CD4-positive, alpha-beta T cell (primary cell): ENCODE results near the gene CDH10. TPM values are rescaled to one million over a fixed set of nuclear protein-coding genes. Genes with fewer than 3 reads are reported as not detected.

Experiments used
- ATAC-seq: fragments of 200-7000 bp; cut with Tn5 transposase; one replicate; pipeline ENCODE4 v1.10.0; 2022; ENCODE audit warnings: mild to moderate bottlenecking; ENCODE audit not compliant: poor library complexity
- CTCF ChIA-PET: fragments of 350-600 bp; sonication (Branson Sonifier 250); formaldehyde crosslinking; loops from one replicate; lab custom pipeline; 2021; ENCODE audit warnings: antibody characterized with exemption, inconsistent platforms; lab: Charles Lee
- POLR2A ChIA-PET: fragments of 350-600 bp; sonication (Branson Sonifier 250); formaldehyde crosslinking; loops from one replicate; lab custom pipeline; 2021; ENCODE audit warnings: antibody characterized with exemption, inconsistent platforms; lab: Charles Lee
- DNase-seq, 14 experiments: peaks; one replicate each; pipeline ENCODE4 v3.0.0-alpha.2; 2013 to 2020; ENCODE audit warnings: mixed read lengths in 2 of 14
- H3K27ac ChIP-seq, 2 donors: one replicate each; pipeline versions ENCODE4 v1.5.1 to v1.7.0; 2013; ENCODE audit warnings: low read length in 2 of 2, low read depth in 1 of 2, mild to moderate bottlenecking in 1 of 2
- H3K27me3 ChIP-seq, 2 experiments: 1 replicate in 1 of 2; 2 replicates in 1 of 2; pipeline versions ENCODE4 v1.6.1 to v1.7.0; 2013; ENCODE audit warnings: low read length in 2 of 2, control low read depth in 1 of 2, mild to moderate bottlenecking in 1 of 2, moderate library complexity in 1 of 2; ENCODE audit not compliant: insufficient read depth in 2 of 2, control insufficient read depth in 1 of 2
- H3K36me3 ChIP-seq: one replicate; pipeline ENCODE4 v1.6.1; 2013; ENCODE audit warnings: low read length, control low read depth; ENCODE audit not compliant: insufficient read depth
- H3K4me1 ChIP-seq: one replicate; pipeline ENCODE4 v1.6.1; 2013; ENCODE audit warnings: low read length, control low read depth; ENCODE audit not compliant: insufficient read depth
- H3K4me3 ChIP-seq: one replicate; pipeline ENCODE4 v1.5.1; 2013; ENCODE audit warnings: mild to moderate bottlenecking, low read length, moderate library complexity
- H3K9me3 ChIP-seq, 2 experiments: 1 replicate in 1 of 2; 2 replicates in 1 of 2; pipeline versions ENCODE4 v1.6.1 to v1.7.0; 2013; ENCODE audit warnings: low read length in 2 of 2, mild to moderate bottlenecking in 2 of 2, control low read depth in 1 of 2, moderate library complexity in 1 of 2; ENCODE audit not compliant: control insufficient read depth in 1 of 2, insufficient read depth in 1 of 2
- H3K27ac Mint-ChIP-seq: one replicate; pipeline ENCODE4 v1.8.0; 2020; ENCODE audit warnings: mixed read lengths
- H3K27me3 Mint-ChIP-seq: one replicate; pipeline ENCODE4 v1.8.0; 2021; ENCODE audit warnings: mixed read lengths
- H3K36me3 Mint-ChIP-seq: one replicate; pipeline ENCODE4 v1.8.0; 2021; ENCODE audit warnings: low read depth, mixed read lengths
- H3K4me1 Mint-ChIP-seq: one replicate; pipeline ENCODE4 v1.8.0; 2021; ENCODE audit warnings: low read depth, mixed read lengths
- H3K4me3 Mint-ChIP-seq: one replicate; pipeline ENCODE4 v1.8.0; 2020; ENCODE audit warnings: mild to moderate bottlenecking, mixed read lengths
- H3K9me3 Mint-ChIP-seq: one replicate; pipeline ENCODE4 v1.8.0; 2020; ENCODE audit warnings: mixed read lengths
- intact Hi-C, 2 experiments: fragments of 100-400 bp; cut with DNase I in 1 of 2; cut with micrococcal nuclease in 1 of 2; formaldehyde crosslinking; loops; one replicate each; pipeline versions ENCODE4 v1.15.1 to v1.9.0; 2023 to 2025; cut with DNase I, micrococcal nuclease
- total RNA-seq, 174 experiments: library from RNA in 2 of 174; stranded (reverse) in 2 of 174; gene quantifications; one replicate each; pipeline ENCODE4 v1.2.3 and lab custom pipeline; 2021 to 2026
- TF ChIP-seq, protein P1 (sequence below): fragments of 200-600 bp; IDR thresholded peaks from one replicate; pipeline ENCODE4 v1.8.0; 2022; ENCODE audit warnings: antibody characterized with exemption, mild to moderate bottlenecking

Gene CDH10
- total RNA-seq, 2 experiments from 2014 or later = not detected

DNA sequence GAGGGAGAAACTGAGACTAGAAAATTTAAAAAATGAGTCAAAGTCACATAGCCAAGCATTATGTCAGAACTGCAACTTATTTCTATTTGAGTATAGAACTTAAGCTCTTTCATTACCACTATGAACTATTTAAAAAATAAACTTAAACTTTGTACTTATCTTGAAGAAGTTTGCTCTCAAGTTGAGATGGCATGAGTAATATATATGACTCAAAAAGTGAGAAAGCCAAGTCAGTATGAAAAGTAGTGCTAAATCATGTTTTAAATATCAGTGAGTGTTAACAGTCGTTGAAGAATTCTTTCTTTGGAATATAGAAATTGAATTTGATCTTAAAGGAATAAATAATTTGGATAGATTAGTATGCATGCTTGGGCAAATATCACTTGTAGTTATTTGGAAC, 36.3 kb upstream of the CDH10 start:
- Mint-ChIP-seq H3K4me3 (no peak overlapping the region), H3K36me3 (no peaks in the 10 kb centered on the region), H3K4me1 (no peaks in the 10 kb centered on the region), H3K9me3 (peaks cover 22% of the 10 kb centered on the region), H3K27ac (no peak overlapping the region), H3K27me3 (no peaks in the 10 kb centered on the region)
- DNase-seq (no peak), ATAC-seq (no peak)
- ChIA-PET CTCF (no interaction called here), POLR2A (no interaction called here)
- Histone ChIP-seq H3K27ac (no peak overlapping the region), H3K27me3 (no peaks in the 10 kb centered on the region), H3K9me3 (peaks cover 0 to 7% of the 10 kb centered on the region in 2 experiments), H3K36me3 (no peaks in the 10 kb centered on the region), H3K4me1 (no peaks in the 10 kb centered on the region), H3K4me3 (no peak overlapping the region)
- TF ChIP-seq, protein P1, sequence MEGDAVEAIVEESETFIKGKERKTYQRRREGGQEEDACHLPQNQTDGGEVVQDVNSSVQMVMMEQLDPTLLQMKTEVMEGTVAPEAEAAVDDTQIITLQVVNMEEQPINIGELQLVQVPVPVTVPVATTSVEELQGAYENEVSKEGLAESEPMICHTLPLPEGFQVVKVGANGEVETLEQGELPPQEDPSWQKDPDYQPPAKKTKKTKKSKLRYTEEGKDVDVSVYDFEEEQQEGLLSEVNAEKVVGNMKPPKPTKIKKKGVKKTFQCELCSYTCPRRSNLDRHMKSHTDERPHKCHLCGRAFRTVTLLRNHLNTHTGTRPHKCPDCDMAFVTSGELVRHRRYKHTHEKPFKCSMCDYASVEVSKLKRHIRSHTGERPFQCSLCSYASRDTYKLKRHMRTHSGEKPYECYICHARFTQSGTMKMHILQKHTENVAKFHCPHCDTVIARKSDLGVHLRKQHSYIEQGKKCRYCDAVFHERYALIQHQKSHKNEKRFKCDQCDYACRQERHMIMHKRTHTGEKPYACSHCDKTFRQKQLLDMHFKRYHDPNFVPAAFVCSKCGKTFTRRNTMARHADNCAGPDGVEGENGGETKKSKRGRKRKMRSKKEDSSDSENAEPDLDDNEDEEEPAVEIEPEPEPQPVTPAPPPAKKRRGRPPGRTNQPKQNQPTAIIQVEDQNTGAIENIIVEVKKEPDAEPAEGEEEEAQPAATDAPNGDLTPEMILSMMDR = no peak
- intact Hi-C loops = no loop called here

DNA sequence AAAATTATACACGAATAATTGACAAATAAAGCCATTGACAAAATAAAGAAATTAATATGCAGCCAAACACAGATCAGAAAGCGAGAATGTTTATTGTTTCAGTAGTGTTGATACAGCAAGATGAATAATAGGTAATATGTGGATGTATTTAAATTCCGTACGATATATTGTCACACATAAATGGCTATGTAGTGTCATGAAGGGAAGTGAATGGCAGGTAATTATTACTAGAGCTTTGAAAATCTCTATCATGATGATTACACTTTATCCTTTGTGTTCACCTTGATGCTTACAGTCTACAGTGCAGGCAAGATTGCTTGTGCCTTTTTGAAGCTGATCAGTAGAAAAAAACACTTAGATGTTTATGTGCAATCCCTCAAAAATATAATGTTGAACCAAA, 23.3 kb upstream of the CDH10 start:
- CTCF ChIA-PET = no interaction called here
- H3K27me3 ChIP-seq = no peaks in the 10 kb centered on the region
- intact Hi-C loops = no loop called here
- no peak overlapping the region for H3K27ac ChIP-seq
- no peak for ATAC-seq
- DNase-seq = no peak
- H3K9me3 ChIP-seq = no peaks in the 10 kb centered on the region
- TF ChIP-seq, protein P1 = no peak
- H3K9me3 Mint-ChIP-seq = peaks cover 14% of the 10 kb centered on the region
- H3K27ac Mint-ChIP-seq = no peak overlapping the region
- H3K4me1 ChIP-seq = no peaks in the 10 kb centered on the region
- H3K36me3 ChIP-seq = no peaks in the 10 kb centered on the region
- H3K27me3 Mint-ChIP-seq = no peaks in the 10 kb centered on the region
- POLR2A ChIA-PET = no interaction called here
- H3K4me3 ChIP-seq = no peak overlapping the region
- H3K4me1 Mint-ChIP-seq = no peaks in the 10 kb centered on the region
- H3K4me3 Mint-ChIP-seq = no peak overlapping the region
- no peaks in the 10 kb centered on the region for H3K36me3 Mint-ChIP-seq

DNA sequence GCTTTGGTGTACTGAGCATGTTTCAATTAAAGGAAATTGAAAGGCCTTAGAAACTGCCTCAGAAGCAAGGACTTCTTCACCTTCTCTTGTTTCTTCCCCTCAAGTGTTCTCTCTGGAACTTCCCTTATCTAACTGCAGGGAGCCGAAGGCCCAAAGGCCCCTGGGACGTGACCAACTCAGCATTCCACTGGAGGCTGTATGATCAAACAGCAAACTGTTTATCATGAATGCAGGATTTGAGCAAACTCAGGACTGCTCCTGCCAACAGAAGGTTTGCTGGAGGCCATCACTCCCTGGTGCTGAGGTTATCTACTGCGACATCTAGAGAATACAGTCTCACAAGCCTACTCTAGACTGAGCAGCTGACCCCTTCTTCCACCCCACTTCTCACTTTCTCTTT, 4.8 kb upstream of the CDH10 start:
- no peak overlapping the region for H3K27ac Mint-ChIP-seq
- H3K4me1 Mint-ChIP-seq = no peaks in the 10 kb centered on the region
- Histone ChIP-seq H3K36me3 (no peaks in the 10 kb centered on the region), H3K27me3 (no peaks in the 10 kb centered on the region), H3K4me1 (no peaks in the 10 kb centered on the region), H3K27ac (no peak overlapping the region), H3K9me3 (peaks cover 0 to 12% of the 10 kb centered on the region in 2 experiments), H3K4me3 (no peak overlapping the region)
- no peaks in the 10 kb centered on the region for H3K36me3 Mint-ChIP-seq
- intact Hi-C loops = no loop called here
- TF ChIP-seq, protein P1 = no peak
- no peaks in the 10 kb centered on the region for H3K27me3 Mint-ChIP-seq
- ATAC-seq (no peak), DNase-seq (no peak)
- peaks cover 6% of the 10 kb centered on the region for H3K9me3 Mint-ChIP-seq
- ChIA-PET CTCF (no interaction called here), POLR2A (no interaction called here)
- H3K4me3 Mint-ChIP-seq = no peak overlapping the region
